ENCODE measurements around the gene LRBA.

DNA sequence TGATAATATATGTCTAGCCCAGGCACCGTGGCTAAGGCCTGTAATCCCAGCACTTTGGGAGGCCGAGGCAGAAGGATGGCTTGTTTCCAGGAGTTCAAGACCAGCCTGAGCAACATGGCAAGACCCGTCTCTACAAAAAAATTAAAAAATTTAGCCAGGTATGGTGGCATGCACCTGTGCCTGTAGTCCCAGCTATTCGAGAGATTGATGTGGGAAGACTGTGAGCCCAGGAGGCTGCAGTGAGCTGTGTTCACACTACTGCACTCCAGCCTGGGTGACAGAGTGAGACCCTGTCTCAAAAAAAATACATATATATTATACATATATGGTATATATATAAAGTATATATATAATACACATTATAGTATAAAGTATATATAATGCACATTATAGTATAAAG is 595.1 kb downstream of the LRBA start:
- no peak for TF ChIP-seq MAZ (IDR thresholded peaks at IDR 0.05; ENCODE audit: borderline replicate concordance, low read depth, low read length)
- TF ChIP-seq, protein P1, sequence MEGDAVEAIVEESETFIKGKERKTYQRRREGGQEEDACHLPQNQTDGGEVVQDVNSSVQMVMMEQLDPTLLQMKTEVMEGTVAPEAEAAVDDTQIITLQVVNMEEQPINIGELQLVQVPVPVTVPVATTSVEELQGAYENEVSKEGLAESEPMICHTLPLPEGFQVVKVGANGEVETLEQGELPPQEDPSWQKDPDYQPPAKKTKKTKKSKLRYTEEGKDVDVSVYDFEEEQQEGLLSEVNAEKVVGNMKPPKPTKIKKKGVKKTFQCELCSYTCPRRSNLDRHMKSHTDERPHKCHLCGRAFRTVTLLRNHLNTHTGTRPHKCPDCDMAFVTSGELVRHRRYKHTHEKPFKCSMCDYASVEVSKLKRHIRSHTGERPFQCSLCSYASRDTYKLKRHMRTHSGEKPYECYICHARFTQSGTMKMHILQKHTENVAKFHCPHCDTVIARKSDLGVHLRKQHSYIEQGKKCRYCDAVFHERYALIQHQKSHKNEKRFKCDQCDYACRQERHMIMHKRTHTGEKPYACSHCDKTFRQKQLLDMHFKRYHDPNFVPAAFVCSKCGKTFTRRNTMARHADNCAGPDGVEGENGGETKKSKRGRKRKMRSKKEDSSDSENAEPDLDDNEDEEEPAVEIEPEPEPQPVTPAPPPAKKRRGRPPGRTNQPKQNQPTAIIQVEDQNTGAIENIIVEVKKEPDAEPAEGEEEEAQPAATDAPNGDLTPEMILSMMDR (IDR thresholded peaks at IDR 0.05), result no peak
- TF ChIP-seq JUN (IDR thresholded peaks at IDR 0.05), result no peak
- TF ChIP-seq KDM1A (IDR thresholded peaks at IDR 0.05; ENCODE audit: low read depth), result no peak
- no peak for TF ChIP-seq RFX5 (IDR thresholded peaks at IDR 0.05)
- TF ChIP-seq JUNB (IDR thresholded peaks at IDR 0.05), result no peak
- TF ChIP-seq, protein P2, sequence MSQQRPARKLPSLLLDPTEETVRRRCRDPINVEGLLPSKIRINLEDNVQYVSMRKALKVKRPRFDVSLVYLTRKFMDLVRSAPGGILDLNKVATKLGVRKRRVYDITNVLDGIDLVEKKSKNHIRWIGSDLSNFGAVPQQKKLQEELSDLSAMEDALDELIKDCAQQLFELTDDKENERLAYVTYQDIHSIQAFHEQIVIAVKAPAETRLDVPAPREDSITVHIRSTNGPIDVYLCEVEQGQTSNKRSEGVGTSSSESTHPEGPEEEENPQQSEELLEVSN (IDR thresholded peaks at IDR 0.05; ENCODE audit: borderline replicate concordance, low read depth), result no peak
- TF ChIP-seq POLR2A (IDR thresholded peaks at IDR 0.05; ENCODE audit: low read length), result no peak
- no peak for TF ChIP-seq SREBF2 (IDR thresholded peaks at IDR 0.05)
- no peak for TF ChIP-seq NFE2L2 (conservative IDR thresholded peaks at IDR 0.05; ENCODE audit: low read length)
- no peak for TF ChIP-seq TFCP2L1 (CRISPR knock-in tag; IDR thresholded peaks at IDR 0.05)

Measured in A549 (cell line).